Measurements from ENCODE around the gene UBD.

The UBD gene

DNA sequence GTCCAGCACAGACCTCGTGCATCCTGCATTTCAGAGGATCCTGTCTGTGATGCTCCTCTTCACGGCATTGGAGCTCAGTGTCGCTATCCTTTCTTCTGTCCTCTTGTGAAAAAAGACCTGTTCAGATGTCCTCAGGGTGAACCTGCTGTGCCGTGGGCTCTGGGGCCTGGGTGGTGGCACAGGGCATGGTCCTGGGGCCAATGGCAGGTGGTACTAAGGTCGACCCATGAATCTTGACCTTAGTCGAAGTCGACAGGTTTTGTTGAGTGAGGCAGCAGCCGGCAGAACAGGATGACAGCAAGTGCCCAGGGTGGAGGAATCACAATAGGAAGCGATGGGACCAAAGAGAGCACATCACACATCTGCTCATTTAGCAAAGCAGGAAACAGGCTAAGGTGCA lies 49.8 kb downstream of the UBD start:
- H3K27me3 ChIP-seq (ENCODE audit: low read length): no peaks in the 10 kb centered on the region
- H3K9me3 ChIP-seq (ENCODE audit: insufficient read depth, low read length): no peaks in the 10 kb centered on the region
- no peaks in the 10 kb centered on the region for H3K36me3 ChIP-seq (ENCODE audit: low read length)
- no peaks in the 10 kb centered on the region for H4K20me1 ChIP-seq (ENCODE audit: low read depth, low read length)
- no peaks in the 10 kb centered on the region for H3K9me2 ChIP-seq (replicated peaks; ENCODE audit: insufficient read depth, low read length)
- no peak overlapping the region for H3K4me2 ChIP-seq (ENCODE audit: low read depth, low read length, poor library complexity, severe bottlenecking)
- H3K79me2 ChIP-seq (ENCODE audit: insufficient read depth, low read length): no peaks in the 10 kb centered on the region
- H3F3A ChIP-seq (ENCODE audit: insufficient read depth): no peaks in the 10 kb centered on the region
- no peak overlapping the region for H3K27ac ChIP-seq (ENCODE audit: low read depth, low read length)
- no peak overlapping the region for H3K4me3 ChIP-seq (ENCODE audit: insufficient read depth, low read length, poor library complexity, severe bottlenecking)
- H3K9ac ChIP-seq (ENCODE audit: low read length): no peak overlapping the region
- H2AFZ ChIP-seq (ENCODE audit: low read depth, low read length, severe bottlenecking): no peak overlapping the region
- no peak for TF ChIP-seq EZH2phosphoT487 (conservative IDR thresholded peaks at IDR 0.05; ENCODE audit: low read length)
- no peak for TF ChIP-seq CTCF (IDR thresholded peaks at IDR 0.05; ENCODE audit: insufficient read depth, low read length, poor library complexity, severe bottlenecking)

- Histone ChIP-seq H3K9me2 (replicated peaks; ENCODE audit: insufficient read depth, low read length) (no peaks in the 10 kb centered on the region), H3K79me2 (ENCODE audit: insufficient read depth, low read length) (no peaks in the 10 kb centered on the region), H3K4me3 (ENCODE audit: insufficient read depth, low read length, poor library complexity, severe bottlenecking) (no peak overlapping the region), H3K4me2 (ENCODE audit: low read depth, low read length, poor library complexity, severe bottlenecking) (no peak overlapping the region), H3K27ac (ENCODE audit: low read depth, low read length) (no peak overlapping the region), H3F3A (ENCODE audit: insufficient read depth) (no peaks in the 10 kb centered on the region), H3K27me3 (ENCODE audit: low read length) (no peaks in the 10 kb centered on the region), H2AFZ (ENCODE audit: low read depth, low read length, severe bottlenecking) (no peak overlapping the region), H4K20me1 (ENCODE audit: low read depth, low read length) (no peaks in the 10 kb centered on the region), H3K9me3 (ENCODE audit: insufficient read depth, low read length) (no peaks in the 10 kb centered on the region), H3K9ac (ENCODE audit: low read length) (no peak overlapping the region), H3K36me3 (ENCODE audit: low read length) (no peaks in the 10 kb centered on the region)
- TF ChIP-seq EZH2phosphoT487 (conservative IDR thresholded peaks at IDR 0.05; ENCODE audit: low read length) (no peak), CTCF (IDR thresholded peaks at IDR 0.05; ENCODE audit: insufficient read depth, low read length, poor library complexity, severe bottlenecking) (no peak)
Observed at GRCh38 chr6:29509239-29509638, 50.3 kb downstream of the UBD start.

DNA sequence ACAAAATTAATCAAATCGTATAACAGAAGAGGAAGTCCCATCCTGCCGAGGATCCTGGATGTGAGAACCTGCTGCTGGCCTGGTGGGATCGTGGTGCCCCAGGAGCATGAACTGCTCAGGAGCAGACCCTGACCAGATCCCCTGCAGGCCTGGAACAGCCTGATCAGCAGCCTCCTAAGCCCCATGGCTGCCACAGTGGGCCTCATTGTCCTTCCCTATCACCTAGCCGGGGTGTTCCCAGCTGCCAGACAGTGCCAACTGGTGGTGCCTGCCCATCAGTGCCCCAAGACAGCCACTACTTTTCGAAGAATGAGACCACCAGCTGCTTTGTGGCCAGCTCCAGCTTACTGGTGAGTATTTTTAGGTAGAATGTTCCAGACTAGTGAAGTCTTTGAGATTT lies 52.2 kb downstream of the UBD start:
- H3K4me3 ChIP-seq (ENCODE audit: insufficient read depth, low read length, poor library complexity, severe bottlenecking): no peak overlapping the region
- no peaks in the 10 kb centered on the region for H3K9me2 ChIP-seq (replicated peaks; ENCODE audit: insufficient read depth, low read length)
- no peaks in the 10 kb centered on the region for H4K20me1 ChIP-seq (ENCODE audit: low read depth, low read length)
- no peak overlapping the region for H3K27ac ChIP-seq (ENCODE audit: low read depth, low read length)
- no peaks in the 10 kb centered on the region for H3K79me2 ChIP-seq (ENCODE audit: insufficient read depth, low read length)
- H3K36me3 ChIP-seq (ENCODE audit: low read length): no peaks in the 10 kb centered on the region
- no peak overlapping the region for H3K4me2 ChIP-seq (ENCODE audit: low read depth, low read length, poor library complexity, severe bottlenecking)
- no peaks in the 10 kb centered on the region for H3K9me3 ChIP-seq (ENCODE audit: insufficient read depth, low read length)
- no peak overlapping the region for H2AFZ ChIP-seq (ENCODE audit: low read depth, low read length, severe bottlenecking)
- no peaks in the 10 kb centered on the region for H3F3A ChIP-seq (ENCODE audit: insufficient read depth)
- TF ChIP-seq EZH2phosphoT487 (conservative IDR thresholded peaks at IDR 0.05; ENCODE audit: low read length): no peak
- TF ChIP-seq CTCF (IDR thresholded peaks at IDR 0.05; ENCODE audit: insufficient read depth, low read length, poor library complexity, severe bottlenecking): no peak
- no peak overlapping the region for H3K9ac ChIP-seq (ENCODE audit: low read length)
- H3K27me3 ChIP-seq (ENCODE audit: low read length): no peaks in the 10 kb centered on the region
